Psoas muscle (tissue), 8 donors: ENCODE results near the gene QRFP. TPM values are rescaled to one million over a fixed set of nuclear protein-coding genes. Genes with fewer than 3 reads are reported as not detected.

Source experiments
- ATAC-seq, 4 donors: fragments of 200-7000 bp; cut with Tn5 transposase; one replicate each; pipeline ENCODE4 v1.9.1; 2020; ENCODE audit warnings: moderate library complexity in 3 of 4, mild to moderate bottlenecking in 2 of 4
- DNase-seq, 2 donors: peaks; one replicate each; pipeline ENCODE4 v3.0.0-alpha.2; 2020
- H3K27ac ChIP-seq: fragments of 200-600 bp; one replicate; pipeline ENCODE4 v1.8.0; 2022
- H3K27me3 ChIP-seq, 3 donors: fragments of 200-600 bp in 1 of 3; one replicate each; pipeline versions ENCODE4 v1.6.1 to v1.8.0; 2013 to 2022; ENCODE audit warnings: low read length in 2 of 3, mild to moderate bottlenecking in 2 of 3, moderate library complexity in 1 of 3; ENCODE audit not compliant: insufficient read depth in 3 of 3
- H3K36me3 ChIP-seq, 2 donors: fragments of 200-600 bp in 1 of 2; one replicate each; pipeline versions ENCODE4 v1.6.1 to v1.8.0; 2013 to 2022; ENCODE audit warnings: low read depth in 1 of 2, mild to moderate bottlenecking in 1 of 2, moderate library complexity in 1 of 2; ENCODE audit not compliant: insufficient read depth in 1 of 2
- H3K4me1 ChIP-seq: fragments of 200-600 bp; one replicate; pipeline ENCODE4 v1.8.0; 2022
- H3K4me3 ChIP-seq: fragments of 200-600 bp; one replicate; pipeline ENCODE4 v1.8.0; 2022; ENCODE audit warnings: mild to moderate bottlenecking
- H3K9me3 ChIP-seq: fragments of 200-600 bp; one replicate; pipeline ENCODE4 v1.8.0; 2022
- CTCF ChIP-seq: fragments of 200-600 bp; IDR thresholded peaks from one replicate; pipeline ENCODE4 v1.8.0; 2022; ENCODE audit warnings: antibody characterized with exemption
- WGBS, 3 donors: extraction: QIAGEN DNeasy Blood & Tissue Kit; methylation state at CpG; one replicate each; pipeline versions ENCODE4 v1.1.6 to v1.1.7; 2013; 5-methylcytosine and 5-hydroxymethylcytosine counted together
- intact Hi-C, 2 donors: fragments of 100-400 bp; cut with DNase I; formaldehyde crosslinking; loops; one replicate each; pipeline versions ENCODE4 v1.11.0 to v1.14.2; 2022
- polyA plus RNA-seq, 3 donors: library from polyadenylated mRNA; stranded (reverse); fragments of 200-250 nt; gene quantifications; one replicate each; pipeline ENCODE4 v1.2.3, GENCODE V29; 2013
- total RNA-seq, 4 donors: library from RNA; stranded (reverse); fragmentation: NEBNext Ultra II Directional in 2 of 4; extraction: Animal tissue kit (Norgen Biotek cat#: 25700) in 2 of 4; gene quantifications; one replicate each; pipeline versions ENCODE4 v1.2.1 to v1.2.4, GENCODE V29; 2021 to 2023
- donor health status: healthy with polysubstance abuse.
- donor health status: DM: no; HTN: no; CAD: no; lungs with moderate emphysema.
- donor health status: Bipolar disorder and iron deficiency.
- donor health status: healthy.
- donor health status: DM: yes; HTN: yes; CAD: no.
- donor health status: DM: no; HTN: no; CAD: no.
- donor health status: DM: no; HTN: no; CAD: no.
- donor health status: DM: yes; HTN: yes; CAD: no.

QRFP gene
- total and polyA plus RNA-seq, 7 donors: 0.01 to 0.03 TPM; not detected in 5

GRCh38 chr9:130937146-130938076, 40.8 kb upstream of the QRFP start:
- Histone ChIP-seq H3K4me1 (peaks cover 7% of the 10 kb centered on the region), H3K27me3 (peaks cover 0 to 97% (median 52%) of the 10 kb centered on the region in 3 donors), H3K36me3 (no peaks in the 10 kb centered on the region), H3K27ac (no peak overlapping the region), H3K9me3 (no peaks in the 10 kb centered on the region), H3K4me3 (no peak overlapping the region)
- no peak for TF ChIP-seq CTCF
- no peak for DNase-seq
- 46 to 62% (median 57%) methylated on average over 23 of the region's 23 CpGs for WGBS, 3 donors
- no peak for ATAC-seq
- intact Hi-C loops: loop anchor here in 1 of 2 donors (2.0 kb wide), 1 partner anchor 71 kb away; no protein-coding TSS in a partner anchor

GRCh38 chr9:130936285-130937117, 39.9 kb upstream of the QRFP start:
- Histone ChIP-seq H3K27ac (no peak overlapping the region), H3K4me1 (peaks cover 7% of the 10 kb centered on the region), H3K4me3 (no peak overlapping the region), H3K27me3 (peaks cover 0 to 97% (median 52%) of the 10 kb centered on the region in 3 donors), H3K36me3 (no peaks in the 10 kb centered on the region), H3K9me3 (no peaks in the 10 kb centered on the region)
- DNase-seq (no peak), ATAC-seq (no peak)
- TF ChIP-seq CTCF: no peak
- intact Hi-C loops: no loop called here
- WGBS, 3 donors: 40 to 50% (median 44%) methylated on average over 12 of the region's 12 CpGs

GRCh38 chr9:130935648-130936271, 39.1 kb upstream of the QRFP start:
- WGBS, 3 donors: 44 to 70% (median 58%) methylated on average over 13 of the region's 13 CpGs
- Histone ChIP-seq H3K27me3 (peaks cover 0 to 94% (median 54%) of the 10 kb centered on the region in 3 donors), H3K36me3 (no peaks in the 10 kb centered on the region), H3K4me3 (no peak overlapping the region), H3K27ac (no peak overlapping the region), H3K9me3 (no peaks in the 10 kb centered on the region), H3K4me1 (peaks cover 7% of the 10 kb centered on the region)
- TF ChIP-seq CTCF: no peak
- DNase-seq (no peak), ATAC-seq (no peak)
- intact Hi-C loops: no loop called here

GRCh38 chr9:130934702-130935647, 38.4 kb upstream of the QRFP start:
- peaks cover 0 to 86% (median 51%) of the 10 kb centered on the region in 3 donors for H3K27me3 ChIP-seq
- peaks cover 3% of the 10 kb centered on the region for H3K4me1 ChIP-seq
- DNase-seq (no peak), ATAC-seq (no peak)
- no peak overlapping the region for H3K4me3 ChIP-seq
- no peak for TF ChIP-seq CTCF
- no peak overlapping the region for H3K27ac ChIP-seq
- no peaks in the 10 kb centered on the region for H3K9me3 ChIP-seq
- no peaks in the 10 kb centered on the region for H3K36me3 ChIP-seq
- WGBS, 3 donors: 60 to 66% (median 63%) methylated on average over 16 of the region's 16 CpGs
- intact Hi-C loops: no loop called here
